AG08395 (cell line): ENCODE results near the gene LRP10.
"Not testable (repeated sequence)": the region's sequence is repeated elsewhere in the genome, so short reads cannot be mapped to it uniquely, and the experiment has no call there.

Experiments used
- DNase-seq: peaks from one replicate; pipeline ENCODE4 v3.0.0; 2012; ENCODE audit warnings: mixed read lengths, low spot score

LRP10 gene

GRCh38 chr14:22843123-22843925, 28.2 kb upstream of the LRP10 start:
- DNase-seq: no peak

GRCh38 chr14:22844221-22845102, 27.1 kb upstream of the LRP10 start:
- DNase-seq: no peak

- no peak for DNase-seq
Observed at GRCh38 chr14:22845103-22845394, 26.5 kb upstream of the LRP10 start.

GRCh38 chr14:22845821-22846625, 25.5 kb upstream of the LRP10 start:
- no peak for DNase-seq

- no peak for DNase-seq
Observed at GRCh38 chr14:22846811-22847307, 24.7 kb upstream of the LRP10 start.

GRCh38 chr14:22847661-22848341, 23.7 kb upstream of the LRP10 start:
- DNase-seq: peak; percentile 33

GRCh38 chr14:22848351-22849164, 23.0 kb upstream of the LRP10 start:
- peak; percentile 58 for DNase-seq

- peak; percentile 43 for DNase-seq
Observed at GRCh38 chr14:22849212-22849819, 22.2 kb upstream of the LRP10 start.

GRCh38 chr14:22850944-22851764, 20.4 kb upstream of the LRP10 start:
- DNase-seq: peak; percentile 86

- DNase-seq: not testable (repeated sequence)
Observed at GRCh38 chr14:22852178-22852577, 19.4 kb upstream of the LRP10 start.

- no peak for DNase-seq
Observed at GRCh38 chr14:22852599-22852939, 19.0 kb upstream of the LRP10 start.

- DNase-seq: peak; percentile 72
Observed at GRCh38 chr14:22852940-22853767, 18.4 kb upstream of the LRP10 start.

GRCh38 chr14:22854296-22854695, 17.2 kb upstream of the LRP10 start:
- DNase-seq: not testable (repeated sequence)

- no peak for DNase-seq
Observed at GRCh38 chr14:22854963-22855724, 16.4 kb upstream of the LRP10 start.

GRCh38 chr14:22856428-22856827, 15.1 kb upstream of the LRP10 start:
- no peak for DNase-seq

- DNase-seq: not testable (repeated sequence)
Observed at GRCh38 chr14:22860377-22860776, 11.2 kb upstream of the LRP10 start.

GRCh38 chr14:22861651-22862050, 9.9 kb upstream of the LRP10 start:
- DNase-seq: no peak

GRCh38 chr14:22864979-22865378, 6.6 kb upstream of the LRP10 start:
- DNase-seq: no peak
